Loucy (cell line): Measurements from ENCODE around the gene HTRA3.

Experiments
- H2AFZ ChIP-seq: fragments of 200-600 bp; sonication (generic); 2 replicates; pipeline ENCODE4 v1.6.0; 2016; ENCODE audit warnings: antibody characterized with exemption, mild to moderate bottlenecking, low read length, moderate library complexity
- H3F3A ChIP-seq: fragments of 200-600 bp; 2 replicates; pipeline ENCODE4 v1.6.0; 2016; ENCODE audit warnings: antibody characterized with exemption, low read depth, mild to moderate bottlenecking
- H3K27me3 ChIP-seq: fragments of 200-600 bp; sonication (generic); 2 replicates; pipeline ENCODE4 v1.6.1; 2014; ENCODE audit warnings: low read length, mild to moderate bottlenecking; ENCODE audit not compliant: insufficient read depth, poor library complexity, severe bottlenecking
- H3K36me3 ChIP-seq: fragments of 200-600 bp; sonication (generic); 2 replicates; pipeline ENCODE4 v1.6.1; 2016; ENCODE audit warnings: low read length; ENCODE audit not compliant: insufficient read depth
- H3K4me1 ChIP-seq: fragments of 200-600 bp; sonication (generic); 2 replicates; pipeline ENCODE4 v1.5.1; 2014; ENCODE audit warnings: low read length, mild to moderate bottlenecking; ENCODE audit not compliant: insufficient read depth, poor library complexity, severe bottlenecking
- H3K4me2 ChIP-seq: fragments of 200-600 bp; sonication (generic); 2 replicates; pipeline ENCODE4 v1.6.0; 2014; ENCODE audit warnings: antibody characterized with exemption, low read length, low read depth, mild to moderate bottlenecking; ENCODE audit not compliant: poor library complexity, severe bottlenecking
- H3K4me3 ChIP-seq: fragments of 200-600 bp; sonication (generic); 2 replicates; pipeline ENCODE4 v1.5.1; 2014; ENCODE audit warnings: low read length, mild to moderate bottlenecking, mixed read lengths; ENCODE audit not compliant: poor library complexity, severe bottlenecking
- H3K79me2 ChIP-seq: fragments of 200-600 bp; sonication (generic); 2 replicates; pipeline ENCODE4 v1.6.1; 2014; ENCODE audit warnings: low read length; ENCODE audit not compliant: insufficient read depth
- H3K9ac ChIP-seq: fragments of 200-600 bp; sonication (generic); 2 replicates; pipeline ENCODE4 v1.6.0; 2014; ENCODE audit warnings: mild to moderate bottlenecking, low read depth, low read length, moderate library complexity; ENCODE audit not compliant: poor library complexity, severe bottlenecking
- H3K9me2 ChIP-seq: fragments of 200-600 bp; sonication (generic); replicated peaks from 2 replicates; pipeline ENCODE4 v1.6.1; 2016; ENCODE audit warnings: low read depth, low read length, mixed read lengths
- H3K9me3 ChIP-seq: fragments of 200-600 bp; sonication (generic); 2 replicates; pipeline ENCODE4 v1.6.1; 2014; ENCODE audit warnings: mild to moderate bottlenecking, antibody characterized with exemption, low read length, low read depth; ENCODE audit not compliant: insufficient read depth
- H4K20me1 ChIP-seq: fragments of 200-600 bp; sonication (generic); 2 replicates; pipeline ENCODE4 v1.6.0; 2014; ENCODE audit warnings: antibody characterized with exemption, low read length, mild to moderate bottlenecking; ENCODE audit not compliant: insufficient read depth, poor library complexity, severe bottlenecking
- EZH2phosphoT487 ChIP-seq: fragments of 200-600 bp; IDR thresholded peaks from 2 replicates; pipeline ENCODE4 v1.6.1; 2018; ENCODE audit warnings: antibody characterized with exemption, mild to moderate bottlenecking, moderate library complexity, borderline replicate concordance
- TF ChIP-seq, protein P1 (sequence below): fragments of 200-600 bp; sonication (generic); conservative IDR thresholded peaks from 2 replicates; pipeline ENCODE4 v1.5.1; 2014; ENCODE audit warnings: mild to moderate bottlenecking, antibody characterized with exemption, low read length

Gene HTRA3

DNA sequence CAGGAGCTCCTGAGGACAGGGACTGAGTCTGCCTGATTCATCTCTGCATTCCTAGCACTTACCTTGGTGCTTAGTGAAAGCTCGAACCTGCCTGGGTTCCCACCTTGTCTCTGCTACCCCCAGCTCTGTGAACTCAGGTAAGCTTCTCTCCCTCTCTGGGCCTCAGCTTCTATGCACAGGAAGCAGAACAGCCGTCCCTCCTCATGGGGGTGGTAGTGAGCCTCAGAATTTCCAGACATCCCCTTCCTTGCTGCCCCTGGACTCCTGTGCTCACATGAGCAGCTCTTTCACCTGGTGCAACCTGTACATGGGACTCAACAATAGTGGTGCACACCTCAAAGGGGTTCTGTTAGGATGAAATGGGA, 50.8 kb downstream of the HTRA3 start:
- Histone ChIP-seq H3K4me3 (no peak overlapping the region), H3K79me2 (no peaks in the 10 kb centered on the region), H3K9me2 (no peaks in the 10 kb centered on the region), H3K36me3 (no peaks in the 10 kb centered on the region), H3F3A (no peaks in the 10 kb centered on the region), H3K9ac (no peak overlapping the region), H3K4me2 (no peak overlapping the region), H3K4me1 (no peaks in the 10 kb centered on the region), H3K9me3 (no peaks in the 10 kb centered on the region), H4K20me1 (no peaks in the 10 kb centered on the region), H2AFZ (no peak overlapping the region), H3K27me3 (no peaks in the 10 kb centered on the region)
- TF ChIP-seq EZH2phosphoT487, result no peak
- TF ChIP-seq, protein P1, sequence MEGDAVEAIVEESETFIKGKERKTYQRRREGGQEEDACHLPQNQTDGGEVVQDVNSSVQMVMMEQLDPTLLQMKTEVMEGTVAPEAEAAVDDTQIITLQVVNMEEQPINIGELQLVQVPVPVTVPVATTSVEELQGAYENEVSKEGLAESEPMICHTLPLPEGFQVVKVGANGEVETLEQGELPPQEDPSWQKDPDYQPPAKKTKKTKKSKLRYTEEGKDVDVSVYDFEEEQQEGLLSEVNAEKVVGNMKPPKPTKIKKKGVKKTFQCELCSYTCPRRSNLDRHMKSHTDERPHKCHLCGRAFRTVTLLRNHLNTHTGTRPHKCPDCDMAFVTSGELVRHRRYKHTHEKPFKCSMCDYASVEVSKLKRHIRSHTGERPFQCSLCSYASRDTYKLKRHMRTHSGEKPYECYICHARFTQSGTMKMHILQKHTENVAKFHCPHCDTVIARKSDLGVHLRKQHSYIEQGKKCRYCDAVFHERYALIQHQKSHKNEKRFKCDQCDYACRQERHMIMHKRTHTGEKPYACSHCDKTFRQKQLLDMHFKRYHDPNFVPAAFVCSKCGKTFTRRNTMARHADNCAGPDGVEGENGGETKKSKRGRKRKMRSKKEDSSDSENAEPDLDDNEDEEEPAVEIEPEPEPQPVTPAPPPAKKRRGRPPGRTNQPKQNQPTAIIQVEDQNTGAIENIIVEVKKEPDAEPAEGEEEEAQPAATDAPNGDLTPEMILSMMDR, result no peak

DNA sequence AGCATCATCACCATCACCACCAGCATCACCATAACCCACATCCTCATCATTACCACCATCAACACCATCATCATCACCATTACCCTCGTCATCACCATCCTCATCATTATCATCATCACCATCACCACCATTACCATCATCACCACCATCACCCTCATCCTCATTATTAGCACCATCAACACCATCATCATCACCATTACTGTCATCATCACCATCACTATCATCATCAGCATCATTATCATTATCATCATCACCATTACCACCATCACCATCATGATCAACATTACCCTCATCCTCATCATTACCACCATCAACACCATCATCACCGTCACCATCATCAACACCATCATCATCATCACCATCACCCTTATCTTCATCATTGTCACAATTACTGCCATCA, 51.7 kb downstream of the HTRA3 start:
- H3K79me2 ChIP-seq, result no peaks in the 10 kb centered on the region
- H3K4me2 ChIP-seq, result no peak overlapping the region
- H3K4me3 ChIP-seq, result no peak overlapping the region
- no peaks in the 10 kb centered on the region for H3K36me3 ChIP-seq
- H4K20me1 ChIP-seq, result no peaks in the 10 kb centered on the region
- no peaks in the 10 kb centered on the region for H3K9me2 ChIP-seq
- H3F3A ChIP-seq, result no peaks in the 10 kb centered on the region
- no peaks in the 10 kb centered on the region for H3K9me3 ChIP-seq
- TF ChIP-seq, protein P1, result no peak
- TF ChIP-seq EZH2phosphoT487, result no peak
- H3K4me1 ChIP-seq, result no peaks in the 10 kb centered on the region
- no peak overlapping the region for H2AFZ ChIP-seq
- no peak overlapping the region for H3K9ac ChIP-seq
- H3K27me3 ChIP-seq, result no peaks in the 10 kb centered on the region

DNA sequence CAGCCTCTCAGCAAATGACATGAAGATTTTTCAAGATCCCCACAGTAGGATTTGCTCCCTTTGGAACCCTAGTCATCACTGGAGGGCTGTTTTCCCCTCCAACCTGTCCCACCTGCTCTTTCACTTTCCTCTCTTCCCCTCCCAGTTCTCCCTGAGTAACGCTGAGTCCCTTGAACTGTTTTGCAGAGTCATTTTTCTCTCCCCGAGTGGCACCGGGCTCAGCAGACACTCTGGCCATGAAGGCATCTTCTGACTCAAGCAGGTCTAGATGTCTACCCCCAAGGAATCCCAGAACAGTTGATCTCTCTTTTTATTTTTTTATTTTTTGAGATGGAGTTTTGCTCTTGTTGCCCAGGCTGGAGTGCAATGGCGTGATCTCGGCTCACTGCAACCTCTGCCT, 52.2 kb downstream of the HTRA3 start:
- Histone ChIP-seq H3F3A (no peaks in the 10 kb centered on the region), H3K79me2 (no peaks in the 10 kb centered on the region), H3K9ac (no peak overlapping the region), H3K9me2 (no peaks in the 10 kb centered on the region), H3K4me2 (no peak overlapping the region), H3K36me3 (no peaks in the 10 kb centered on the region), H3K4me3 (no peak overlapping the region), H2AFZ (no peak overlapping the region), H4K20me1 (no peaks in the 10 kb centered on the region), H3K27me3 (no peaks in the 10 kb centered on the region), H3K4me1 (no peaks in the 10 kb centered on the region), H3K9me3 (no peaks in the 10 kb centered on the region)
- no peak for TF ChIP-seq EZH2phosphoT487
- TF ChIP-seq, protein P1, result no peak
